ENCODE results near the gene ZNRF4.

Gene ZNRF4

DNA sequence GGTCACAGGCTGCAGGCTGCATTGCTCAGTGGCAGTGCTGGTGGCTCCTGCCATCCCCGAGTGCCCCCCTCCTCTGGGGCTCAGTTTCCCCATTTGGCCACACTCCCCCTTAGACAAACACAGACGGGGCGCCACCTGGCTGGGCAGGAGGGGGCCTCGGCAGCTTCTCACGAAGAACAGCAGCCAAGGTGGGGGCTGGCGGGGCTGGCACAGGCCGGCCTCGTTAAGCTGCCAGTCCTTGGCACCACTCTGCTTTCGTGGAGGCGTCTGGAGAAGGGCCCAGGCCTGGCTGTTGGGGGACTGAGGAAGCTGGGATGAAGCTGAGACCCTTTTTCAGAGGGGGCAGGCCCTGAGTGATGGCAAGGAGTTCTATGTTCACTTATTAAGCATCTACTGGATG lies 3.7 kb upstream of the ZNRF4 start:
- TF ChIP-seq, protein P1, sequence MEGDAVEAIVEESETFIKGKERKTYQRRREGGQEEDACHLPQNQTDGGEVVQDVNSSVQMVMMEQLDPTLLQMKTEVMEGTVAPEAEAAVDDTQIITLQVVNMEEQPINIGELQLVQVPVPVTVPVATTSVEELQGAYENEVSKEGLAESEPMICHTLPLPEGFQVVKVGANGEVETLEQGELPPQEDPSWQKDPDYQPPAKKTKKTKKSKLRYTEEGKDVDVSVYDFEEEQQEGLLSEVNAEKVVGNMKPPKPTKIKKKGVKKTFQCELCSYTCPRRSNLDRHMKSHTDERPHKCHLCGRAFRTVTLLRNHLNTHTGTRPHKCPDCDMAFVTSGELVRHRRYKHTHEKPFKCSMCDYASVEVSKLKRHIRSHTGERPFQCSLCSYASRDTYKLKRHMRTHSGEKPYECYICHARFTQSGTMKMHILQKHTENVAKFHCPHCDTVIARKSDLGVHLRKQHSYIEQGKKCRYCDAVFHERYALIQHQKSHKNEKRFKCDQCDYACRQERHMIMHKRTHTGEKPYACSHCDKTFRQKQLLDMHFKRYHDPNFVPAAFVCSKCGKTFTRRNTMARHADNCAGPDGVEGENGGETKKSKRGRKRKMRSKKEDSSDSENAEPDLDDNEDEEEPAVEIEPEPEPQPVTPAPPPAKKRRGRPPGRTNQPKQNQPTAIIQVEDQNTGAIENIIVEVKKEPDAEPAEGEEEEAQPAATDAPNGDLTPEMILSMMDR (IDR thresholded peaks at IDR 0.05), result no peak
- no peak for TF ChIP-seq ZFX (IDR thresholded peaks at IDR 0.05; ENCODE audit: borderline replicate concordance)

GRCh38 chr19:5452594-5453565 lies 2.3 kb upstream of the ZNRF4 start:
- no peak overlapping the region for H3K27ac ChIP-seq
- no peak for TF ChIP-seq ZFX (IDR thresholded peaks at IDR 0.05; ENCODE audit: borderline replicate concordance)
- TF ChIP-seq, protein P1 (IDR thresholded peaks at IDR 0.05), result no peak

More for the DNA sequence above, 3.7 kb upstream of the ZNRF4 start:
- no peak overlapping the region for H3K27ac ChIP-seq

DNA sequence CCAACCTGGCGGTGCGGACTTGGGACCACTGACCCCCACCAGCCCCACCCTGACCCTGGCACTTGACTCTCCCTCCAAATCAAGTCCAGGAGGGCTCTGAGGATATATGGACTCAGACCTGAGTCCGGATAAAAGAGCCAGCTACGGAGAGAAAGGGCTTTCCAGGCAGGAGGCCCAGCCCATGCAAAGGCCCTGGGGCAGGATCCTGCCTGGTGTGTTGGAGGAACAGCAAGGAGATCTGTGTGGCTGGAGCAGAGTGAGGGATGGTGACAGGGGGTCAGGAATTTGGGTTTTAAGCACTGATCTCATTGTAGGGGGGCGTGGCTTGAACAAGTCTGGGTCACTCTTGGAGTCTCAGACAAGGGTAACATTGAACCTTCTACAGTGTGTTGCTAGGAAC lies 474 bp upstream of the ZNRF4 start:
- H3K27ac ChIP-seq, result no peak overlapping the region
- TF ChIP-seq, protein P1 (IDR thresholded peaks at IDR 0.05), result no peak
- TF ChIP-seq ZFX (IDR thresholded peaks at IDR 0.05; ENCODE audit: borderline replicate concordance), result no peak

DNA sequence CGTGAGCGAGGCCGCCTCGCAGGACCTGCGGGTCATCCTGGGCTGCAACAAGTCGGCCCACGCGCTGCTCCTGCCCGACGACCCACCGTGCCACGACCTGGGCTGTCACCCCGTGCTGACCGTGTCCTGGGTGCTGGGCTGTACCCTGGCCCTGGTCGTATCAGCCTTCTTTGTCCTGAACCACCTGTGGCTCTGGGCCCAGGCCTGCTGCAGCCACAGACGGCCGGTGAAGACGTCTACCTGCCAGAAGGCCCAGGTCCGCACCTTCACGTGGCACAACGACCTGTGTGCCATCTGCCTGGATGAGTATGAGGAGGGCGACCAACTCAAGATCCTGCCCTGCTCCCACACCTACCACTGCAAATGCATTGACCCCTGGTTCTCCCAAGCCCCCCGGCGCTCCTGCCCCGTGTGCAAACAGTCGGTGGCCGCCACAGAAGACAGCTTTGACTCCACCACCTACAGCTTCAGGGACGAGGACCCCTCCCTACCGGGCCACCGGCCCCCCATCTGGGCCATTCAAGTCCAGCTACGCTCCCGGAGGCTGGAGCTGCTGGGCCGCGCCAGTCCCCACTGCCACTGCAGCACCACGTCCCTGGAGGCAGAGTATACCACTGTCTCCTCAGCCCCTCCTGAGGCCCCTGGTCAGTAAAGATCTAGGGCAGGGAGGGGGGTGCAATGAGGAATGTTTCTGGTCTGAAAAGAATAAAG lies 1.1 kb downstream of the ZNRF4 start:
- TF ChIP-seq, protein P1 (IDR thresholded peaks at IDR 0.05), result no peak
- no peak for TF ChIP-seq ZFX (IDR thresholded peaks at IDR 0.05; ENCODE audit: borderline replicate concordance)
- H3K27ac ChIP-seq, result no peak overlapping the region

DNA sequence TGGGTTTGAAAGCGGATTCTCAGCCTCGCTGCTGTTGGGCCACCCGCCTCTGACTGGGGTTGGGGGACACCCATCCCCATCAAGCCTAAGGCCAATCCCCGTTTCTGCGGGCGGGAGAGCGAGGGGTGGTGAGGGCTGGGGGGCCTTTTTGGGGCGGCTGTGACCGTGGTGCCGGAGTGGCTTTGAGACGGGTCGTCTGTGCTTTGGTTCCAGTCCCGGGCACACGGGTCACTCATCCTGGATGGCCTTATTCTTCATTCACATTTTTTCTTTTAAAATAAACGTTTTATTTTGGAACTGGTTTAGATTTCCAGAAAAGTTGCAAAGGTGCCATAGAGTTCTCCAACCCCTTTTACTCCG lies 1.6 kb downstream of the ZNRF4 start:
- no peak overlapping the region for H3K27ac ChIP-seq
- no peak for TF ChIP-seq ZFX (IDR thresholded peaks at IDR 0.05; ENCODE audit: borderline replicate concordance)
- TF ChIP-seq, protein P1 (IDR thresholded peaks at IDR 0.05), result no peak

DNA sequence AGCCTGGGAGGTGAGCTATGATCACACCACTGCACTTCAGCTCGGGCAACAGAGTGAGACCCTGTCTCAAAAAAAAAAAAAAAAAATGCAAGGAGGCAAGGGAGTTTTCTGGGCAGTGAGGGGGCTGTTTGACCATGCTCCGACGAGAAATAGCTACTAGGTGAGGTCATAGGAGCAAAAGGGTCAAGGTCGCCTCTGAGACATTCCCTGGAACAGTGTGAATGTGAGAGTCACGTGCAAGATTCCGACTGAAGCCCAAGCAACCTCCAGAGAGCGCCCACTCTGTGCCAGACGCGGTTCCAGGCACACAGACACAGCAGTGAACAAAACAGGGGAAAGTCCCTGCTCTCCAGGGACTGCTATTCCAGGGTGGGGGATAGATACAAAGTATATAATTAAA lies 2.5 kb downstream of the ZNRF4 start:
- no peak overlapping the region for H3K27ac ChIP-seq
- no peak for TF ChIP-seq ZFX (IDR thresholded peaks at IDR 0.05; ENCODE audit: borderline replicate concordance)
- TF ChIP-seq, protein P1 (IDR thresholded peaks at IDR 0.05), result no peak

DNA sequence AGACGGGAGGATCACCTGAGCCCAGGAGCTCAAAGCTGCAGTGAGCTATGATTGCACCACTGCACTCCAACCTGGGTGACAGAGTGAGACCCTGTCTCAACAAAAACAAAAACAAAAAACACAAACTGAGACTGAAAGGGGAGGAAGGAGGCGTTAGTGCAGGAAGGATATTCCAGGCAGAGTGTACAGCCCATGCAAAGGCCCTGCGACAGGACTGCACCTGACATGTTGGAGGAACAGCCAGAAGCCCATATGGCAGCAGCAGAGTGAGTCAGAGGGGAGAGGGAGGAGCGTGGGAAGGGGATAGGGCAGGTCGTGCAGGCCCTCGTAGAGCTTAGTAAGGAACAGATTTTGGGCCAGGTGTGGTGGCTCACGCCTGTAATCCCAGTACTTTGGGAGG lies 3.2 kb downstream of the ZNRF4 start:
- H3K27ac ChIP-seq, result no peak overlapping the region
- TF ChIP-seq ZFX (IDR thresholded peaks at IDR 0.05; ENCODE audit: borderline replicate concordance), result no peak
- TF ChIP-seq, protein P1 (IDR thresholded peaks at IDR 0.05), result no peak
